Measurements from ENCODE around the gene BCL3. TPM values are rescaled to one million over a fixed set of nuclear protein-coding genes. Genes with fewer than 3 reads are reported as not detected.

The BCL3 gene
- total RNA-seq, 1 donor from 2014 or later: 41.5 TPM

GRCh38 chr19:44738136-44738535, 10.4 kb upstream of the BCL3 start:
- intact Hi-C loops (cut with DNase I): no loop called here
- no peak for DNase-seq (ENCODE audit: low spot score)

DNA sequence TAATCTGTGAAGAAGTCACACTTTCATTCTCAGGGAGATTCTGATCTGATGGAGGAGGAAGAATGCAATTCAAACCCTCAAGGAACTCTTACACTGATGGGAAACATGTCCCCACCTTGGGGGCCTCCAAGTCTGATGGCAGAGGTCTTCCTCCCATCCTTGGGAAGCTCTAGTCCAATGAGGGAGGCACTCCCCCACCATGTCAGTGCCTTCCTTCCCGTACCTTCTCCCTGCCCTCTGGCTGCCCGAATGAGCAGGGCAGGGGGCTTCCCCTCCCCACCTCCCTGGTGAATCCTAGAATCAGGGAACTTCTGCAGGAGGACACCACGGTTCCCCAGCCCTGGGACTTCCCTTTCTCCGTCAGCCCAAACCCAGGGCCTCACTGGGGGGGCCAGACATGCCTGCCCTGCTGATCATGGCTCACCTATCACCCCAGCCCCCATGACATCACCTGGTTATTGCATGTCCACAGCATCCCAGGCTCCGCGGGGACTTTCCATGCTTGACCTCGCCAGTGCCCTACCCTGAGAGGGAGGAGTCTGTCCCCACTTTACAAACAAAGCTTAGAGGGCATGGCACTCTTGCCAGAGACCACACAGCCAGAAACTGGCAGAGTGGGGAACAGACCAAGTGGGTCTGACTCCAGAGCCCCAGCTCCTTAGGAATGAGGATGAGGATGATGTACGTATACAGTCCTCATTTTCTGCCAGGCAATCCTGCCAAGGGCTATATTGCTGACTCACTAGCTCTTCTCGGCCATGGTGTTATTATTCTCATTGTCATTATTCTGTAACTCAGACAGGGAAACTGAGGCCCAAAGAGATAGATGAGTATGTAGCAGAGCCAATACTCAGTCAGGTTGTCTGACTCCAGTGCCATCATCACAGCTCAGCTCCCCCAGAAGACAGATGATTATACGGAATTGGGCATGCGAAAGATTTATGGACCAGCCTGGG, 9.6 kb upstream of the BCL3 start:
- intact Hi-C loops (cut with DNase I): no loop called here
- DNase-seq (ENCODE audit: low spot score): no peak

DNA sequence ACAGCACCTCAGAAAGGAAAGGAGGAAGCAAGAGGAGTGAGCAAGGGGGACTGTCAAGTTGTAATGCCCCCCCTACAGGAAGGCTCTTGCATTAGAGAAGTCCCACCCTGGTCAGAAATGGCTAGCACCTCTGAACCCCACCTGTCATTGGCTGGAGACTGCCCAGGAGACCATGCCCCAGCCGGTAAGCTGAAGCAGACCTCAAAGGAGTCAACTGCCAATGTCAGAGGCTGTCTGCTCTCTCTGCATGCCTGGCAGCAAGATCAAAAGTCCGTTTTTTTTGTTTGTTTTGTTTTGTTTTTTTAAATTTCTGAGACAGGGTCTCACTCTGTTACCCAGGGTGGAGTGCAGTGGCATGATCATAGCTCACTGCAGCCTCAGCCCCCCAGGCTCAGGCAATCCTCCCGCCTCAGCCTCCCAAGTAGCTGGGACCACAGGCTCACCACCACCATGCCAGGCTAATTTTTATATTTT, 8.1 kb upstream of the BCL3 start:
- no peak for DNase-seq (ENCODE audit: low spot score)
- intact Hi-C loops (cut with DNase I): loop anchor here (2.0 kb wide), 1 partner anchor 16 kb away; no protein-coding TSS in a partner anchor

- intact Hi-C loops (cut with DNase I): loop anchor here (2.0 kb wide), 1 partner anchor 16 kb away; no protein-coding TSS in a partner anchor
- DNase-seq (ENCODE audit: low spot score): no peak
These were observed 7.2 kb upstream of the BCL3 start for GRCh38 chr19:44741258-44741731.

DNA sequence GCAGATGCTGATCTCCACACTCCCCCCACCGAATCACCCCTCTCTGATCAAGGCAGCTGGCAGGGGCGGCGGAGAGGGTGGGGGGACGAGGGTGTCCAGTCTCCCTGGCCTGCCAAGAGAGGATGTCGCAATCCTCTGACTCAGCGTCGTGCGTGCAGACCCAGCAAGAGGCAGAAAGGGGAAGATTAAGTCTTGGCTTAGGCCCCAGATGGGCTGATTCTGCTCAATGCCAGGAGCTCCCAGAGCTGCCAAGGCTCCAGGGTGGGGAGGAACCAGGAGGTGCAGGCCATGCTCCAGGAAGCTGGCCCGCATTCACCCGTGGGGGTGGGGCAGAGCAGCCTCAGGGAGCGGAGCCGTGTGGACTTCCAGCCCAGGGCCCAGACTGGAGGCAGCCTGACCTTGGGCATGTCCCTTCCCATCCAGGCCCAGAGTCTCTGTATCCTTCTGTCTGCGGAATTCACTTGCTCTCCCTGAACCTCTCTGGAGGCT, 6.6 kb upstream of the BCL3 start:
- peak; percentile 99 for DNase-seq (ENCODE audit: low spot score)
- intact Hi-C loops (cut with DNase I): loop anchor here (1.0 to 2.0 kb wide), 2 partner anchors 12 to 17 kb away; no protein-coding TSS in a partner anchor

DNA sequence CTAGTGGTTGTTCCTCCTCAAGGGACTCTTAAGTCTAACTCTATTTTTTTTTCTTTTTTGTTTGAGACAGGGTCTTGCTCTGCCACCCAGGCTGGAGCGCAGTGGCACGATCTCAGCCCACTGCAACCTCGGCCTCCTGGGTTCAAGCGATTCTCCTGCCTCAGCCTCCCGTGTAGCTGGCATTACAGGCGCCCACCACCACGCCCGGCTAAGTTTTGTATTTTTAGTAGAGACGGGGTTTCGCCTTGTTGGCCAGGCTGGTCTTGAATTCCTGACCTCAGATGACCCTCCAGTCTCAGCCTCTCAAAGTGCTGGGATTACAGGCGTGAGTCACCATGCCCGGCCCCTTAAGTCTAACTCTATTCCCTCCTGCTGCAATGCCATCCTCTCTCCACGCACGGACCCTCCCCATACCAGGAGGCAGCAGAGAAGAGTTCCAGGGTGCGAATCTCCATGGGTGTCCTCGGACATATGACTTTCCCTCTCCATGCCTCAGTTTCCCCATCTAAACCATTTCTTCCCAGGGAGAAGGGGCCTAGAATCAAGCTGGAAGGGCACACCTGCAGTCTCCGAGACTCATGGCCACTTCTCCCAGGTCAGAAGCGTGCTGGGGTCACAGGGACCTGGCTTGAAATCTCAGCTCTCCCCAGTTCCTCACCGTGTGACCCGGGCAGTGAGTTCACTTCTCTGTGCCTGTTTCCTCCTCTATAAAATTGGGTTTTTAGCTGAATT, 6.0 kb upstream of the BCL3 start:
- intact Hi-C loops (cut with DNase I): loop anchor here (1.0 kb wide), 1 partner anchor 12 kb away; no protein-coding TSS in a partner anchor
- no peak for DNase-seq (ENCODE audit: low spot score)

DNA sequence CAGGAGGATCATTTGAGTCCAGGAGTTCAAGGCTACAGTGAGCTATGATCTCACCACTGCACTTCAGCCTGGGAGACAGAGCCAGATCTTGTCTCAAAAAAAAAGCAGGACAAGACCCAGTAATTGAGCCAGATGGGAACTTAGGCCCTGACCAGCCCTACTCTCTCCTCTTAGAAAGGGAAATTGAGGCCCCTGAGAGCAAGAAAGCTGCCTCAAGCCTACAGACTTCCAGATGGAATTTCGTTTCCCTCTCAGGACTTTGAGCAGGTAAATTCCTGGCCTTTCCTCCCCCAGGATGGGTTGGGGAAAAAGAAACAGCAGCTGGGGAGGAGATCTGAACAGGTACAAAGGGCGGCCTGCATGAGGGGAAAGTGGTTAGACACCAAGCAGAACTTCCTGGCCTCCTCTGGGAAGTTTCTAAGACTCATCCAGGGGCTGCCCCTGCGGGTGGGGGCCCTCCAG, 3.6 kb upstream of the BCL3 start:
- DNase-seq (ENCODE audit: low spot score): no peak
- intact Hi-C loops (cut with DNase I): no loop called here

DNA sequence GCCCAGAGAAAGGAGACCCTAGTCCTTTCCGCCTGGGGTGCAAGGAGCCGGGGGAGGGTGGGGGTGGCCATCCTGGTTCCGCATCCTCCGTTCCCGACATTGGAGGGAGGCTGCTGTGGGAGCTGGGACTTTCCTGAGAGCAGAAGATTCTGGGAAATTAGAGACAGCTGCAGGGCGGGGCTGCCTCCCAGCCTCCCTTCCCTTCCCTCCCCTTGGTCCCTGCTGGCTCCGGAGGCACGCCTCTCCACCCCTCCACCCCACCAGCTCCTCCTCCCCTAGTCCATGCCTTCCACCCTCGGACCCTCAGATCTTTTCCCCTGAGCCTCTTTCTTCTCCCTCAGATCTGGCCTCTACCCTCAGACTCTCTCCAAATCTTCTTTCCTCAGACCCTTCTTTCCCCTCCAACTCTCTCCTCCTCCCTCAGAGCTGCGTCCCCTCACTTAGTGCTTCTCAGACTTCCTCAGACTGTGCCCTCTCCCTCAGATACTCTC, 3.1 kb upstream of the BCL3 start:
- intact Hi-C loops (cut with DNase I): no loop called here
- peak; percentile 85 for DNase-seq (ENCODE audit: low spot score)

DNA sequence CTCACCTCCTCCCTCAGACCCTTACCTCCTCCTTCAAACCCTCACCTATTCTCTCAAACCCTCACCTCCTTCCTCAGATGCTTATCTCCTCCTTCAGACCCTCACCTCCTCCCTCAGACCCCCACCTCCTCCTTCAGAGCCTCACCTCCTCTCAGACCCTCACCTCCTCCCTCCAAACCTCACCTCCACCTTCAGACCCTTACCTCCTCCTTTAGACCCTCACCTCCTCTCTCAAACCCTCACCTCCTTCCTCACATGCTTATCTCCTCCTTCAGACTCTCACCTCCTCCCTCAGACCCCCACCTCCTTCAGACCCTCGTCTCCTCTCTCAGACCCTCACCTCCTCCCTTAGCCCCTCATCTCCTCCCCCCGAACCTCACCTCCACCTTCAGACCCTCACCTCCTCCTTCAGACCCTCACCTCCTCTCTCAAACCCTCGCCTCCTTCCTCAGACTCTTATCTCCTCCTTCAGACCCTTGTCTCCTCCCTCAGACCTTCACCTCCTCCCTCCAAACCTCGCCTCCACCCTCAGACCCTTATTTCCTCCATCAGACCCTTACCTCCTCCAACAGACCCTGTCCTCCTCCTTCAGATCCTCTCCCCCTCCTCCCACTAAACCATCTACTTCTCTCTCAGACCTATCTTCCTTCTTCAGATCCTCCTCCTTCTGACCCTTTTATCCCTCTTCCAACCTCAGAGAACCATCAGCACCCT, 2.5 kb upstream of the BCL3 start:
- intact Hi-C loops (cut with DNase I): no loop called here
- DNase-seq (ENCODE audit: low spot score): no peak

- no peak for DNase-seq (ENCODE audit: low spot score)
- intact Hi-C loops (cut with DNase I): no loop called here
These were observed 1.9 kb upstream of the BCL3 start for GRCh38 chr19:44746616-44746945.

DNA sequence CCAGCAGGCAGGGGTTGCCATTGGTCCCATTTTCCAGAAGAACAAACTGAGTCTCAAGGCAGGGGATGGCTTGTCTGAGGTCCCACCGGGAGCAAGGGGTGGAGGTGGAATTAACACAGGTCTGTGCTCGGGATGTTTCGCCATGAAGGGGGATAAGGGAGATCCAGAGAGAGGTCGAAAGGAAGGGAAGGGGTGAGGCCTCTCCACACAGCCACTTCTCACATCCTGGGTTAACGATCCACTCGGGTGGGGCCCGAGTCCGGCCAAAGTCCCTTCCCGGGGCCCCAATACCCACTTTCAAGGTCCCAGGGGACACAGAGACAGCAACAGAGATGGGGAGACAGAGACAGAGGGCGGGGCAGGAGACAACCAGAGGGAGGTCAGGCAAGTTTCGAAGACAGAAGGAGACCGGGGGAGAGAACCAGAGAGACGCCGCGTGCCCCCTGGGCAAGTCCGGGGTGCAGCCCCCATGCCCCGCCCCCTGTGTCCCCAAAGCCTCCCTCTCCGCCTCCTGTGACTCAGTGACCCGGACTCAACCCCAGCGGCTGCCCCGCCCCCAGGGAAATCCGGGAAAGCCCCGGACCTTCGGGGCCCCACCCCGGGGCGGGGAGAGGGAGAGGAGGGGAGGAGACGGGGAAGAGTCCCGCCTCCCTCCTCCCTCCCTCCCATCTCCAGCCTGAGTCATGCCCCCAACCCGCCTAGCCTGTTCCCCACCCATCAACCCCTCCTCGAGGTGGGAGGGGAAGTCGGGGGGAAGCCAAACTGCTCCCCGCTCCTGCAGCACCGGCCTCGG, 1.4 kb upstream of the BCL3 start:
- peak; percentile 99 for DNase-seq (ENCODE audit: low spot score)
- intact Hi-C loops (cut with DNase I): no loop called here

GRCh38 chr19:44747739-44748425, 626 bp upstream of the BCL3 start:
- intact Hi-C loops (cut with DNase I): no loop called here
- peak; percentile 89 for DNase-seq (ENCODE audit: low spot score)

DNA sequence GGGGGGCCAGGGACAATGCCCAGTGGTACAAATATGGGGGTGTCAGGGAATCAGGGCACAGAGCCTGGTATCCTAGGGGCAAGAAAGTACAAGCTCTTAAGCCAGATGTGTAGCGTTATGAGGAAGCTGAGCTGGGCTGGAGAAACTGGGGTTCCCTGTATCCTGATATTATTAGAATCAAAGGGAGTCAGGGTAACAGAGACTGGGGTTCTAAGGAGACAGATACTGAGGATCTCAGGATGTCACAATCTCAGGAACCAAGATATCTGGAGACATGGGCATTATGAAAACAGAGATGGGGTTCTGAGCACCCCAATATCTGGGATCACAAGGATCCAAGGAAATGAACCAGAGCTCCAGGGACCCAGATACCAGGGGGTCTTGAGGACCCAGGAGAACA, 784 bp downstream of the BCL3 start:
- intact Hi-C loops (cut with DNase I): no loop called here
- no peak for DNase-seq (ENCODE audit: low spot score)

DNA sequence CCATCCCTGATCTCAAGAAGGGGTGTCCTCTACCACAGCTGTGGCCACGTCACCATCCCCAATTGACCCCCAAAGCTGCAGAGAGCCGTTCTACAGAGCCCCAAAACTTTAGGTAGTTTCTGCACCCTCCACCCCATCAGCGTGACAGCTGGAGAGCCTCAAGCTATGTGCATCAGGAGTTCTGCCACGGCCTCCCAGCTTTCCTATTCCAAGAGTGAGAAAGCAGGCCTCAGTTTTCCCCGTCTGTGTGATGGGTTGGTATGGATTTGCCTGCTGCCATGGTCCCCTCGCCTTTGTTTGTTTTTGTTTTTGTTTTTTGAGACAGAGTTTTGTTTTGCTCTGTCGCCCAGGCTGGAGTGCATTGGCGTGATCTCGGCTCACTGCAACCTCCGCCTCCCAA, 1.5 kb downstream of the BCL3 start:
- intact Hi-C loops (cut with DNase I): no loop called here
- no peak for DNase-seq (ENCODE audit: low spot score)

DNA sequence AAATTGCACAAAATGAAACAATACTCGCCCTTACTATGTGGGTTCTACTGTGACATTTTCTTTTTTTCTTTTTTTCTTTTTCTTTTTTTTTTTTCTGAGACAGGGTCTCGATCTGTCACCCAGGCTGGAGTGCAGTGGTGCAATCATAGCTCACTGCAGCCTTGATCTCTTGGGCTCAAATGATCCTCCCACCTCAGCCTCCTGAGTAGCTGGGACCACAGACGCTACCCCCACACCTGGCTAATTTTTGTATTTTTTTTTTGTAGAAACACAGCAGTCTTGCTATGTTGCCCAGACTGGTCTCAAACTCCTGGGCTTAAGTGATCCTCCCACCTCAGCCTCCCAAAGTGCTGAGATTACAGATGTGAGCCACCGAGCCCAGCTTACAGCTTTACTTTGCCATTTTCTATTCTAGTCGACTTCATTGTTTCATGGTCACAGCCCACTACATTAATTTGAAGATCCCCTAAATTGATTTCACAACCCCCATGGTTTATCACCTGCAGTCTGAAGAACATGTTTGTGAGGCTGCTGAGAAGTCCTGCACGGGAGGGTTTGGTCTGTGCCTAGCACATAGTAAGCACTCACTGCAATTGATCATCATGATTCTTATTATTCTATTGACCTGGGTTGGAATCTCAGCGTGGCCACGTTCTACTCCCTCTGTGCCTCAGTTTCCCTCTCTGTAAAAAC, 3.8 kb downstream of the BCL3 start:
- intact Hi-C loops (cut with DNase I): no loop called here

GRCh38 chr19:44752816-44753625, 4.5 kb downstream of the BCL3 start:
- intact Hi-C loops (cut with DNase I): no loop called here
- peak; percentile 99 for DNase-seq (ENCODE audit: low spot score)

More for the DNA sequence above, 3.8 kb downstream of the BCL3 start:
- no peak for DNase-seq (ENCODE audit: low spot score)

- intact Hi-C loops (cut with DNase I): no loop called here
- DNase-seq (ENCODE audit: low spot score): no peak
These were observed 5.1 kb downstream of the BCL3 start for GRCh38 chr19:44753626-44753931.
